GM12878 (cell line): ENCODE results near the gene FALEC. TPM values are rescaled to one million over a fixed set of nuclear protein-coding genes. Genes with fewer than 3 reads are reported as not detected.

Source experiments
- ATAC-seq: fragments of 200-7000 bp; cut with Tn5 transposase; 3 replicates; pipeline ENCODE4 v1.9.1; 2020; ENCODE audit warnings: mild to moderate bottlenecking, moderate library complexity
- BruUV-seq: library from RNA; stranded (reverse); fragments of 400-500 nt; replicated peaks from 2 replicates; lab custom pipeline; 2021; lab: Mats Ljungman, UMichigan
- CTCF ChIA-PET: fragments of 300-600 bp; sonication (Branson Sonifier 250); formaldehyde crosslinking; extraction: SDS; loops from one replicate; lab custom pipeline; 2021; ENCODE audit warnings: inconsistent platforms; lab: Yijun Ruan, JAX
- POLR2A ChIA-PET: fragments of 350-600 bp; formaldehyde crosslinking; extraction: SDS; loops from one replicate; lab custom pipeline; 2021; ENCODE audit warnings: inconsistent platforms; lab: Charles Lee
- RAD21 ChIA-PET: fragments of 300-600 bp; sonication (Branson Sonifier 250); formaldehyde crosslinking; loops from one replicate; lab custom pipeline; 2023; ENCODE audit warnings: antibody characterized with exemption; ENCODE audit not compliant: unreplicated experiment; lab: Charles Lee
- SMC1A ChIA-PET: fragments of 300-600 bp; sonication (Branson Sonifier 250); formaldehyde crosslinking; loops from one replicate; lab custom pipeline; 2023; ENCODE audit not compliant: unreplicated experiment, uncharacterized antibody; lab: Charles Lee
- DNase-seq: peaks from one replicate; pipeline ENCODE4 v3.0.0-alpha.2; 2011; ENCODE audit warnings: low read depth, low spot score
- FAIRE-seq: peaks from 3 replicates; lab custom pipeline; 2011; peaks lifted over from hg19 to GRCh38; lab: Jason Lieb, UNC
- H2AFZ ChIP-seq: 2 replicates; pipeline ENCODE4 v1.6.0; 2011; ENCODE audit warnings: low read depth, low read length, control low read depth; ENCODE audit not compliant: control insufficient read depth
- H3K27ac ChIP-seq: 2 replicates; pipeline ENCODE4 v1.5.1; 2011; ENCODE audit warnings: control low read depth; ENCODE audit not compliant: control insufficient read depth, insufficient read depth
- H3K27me3 ChIP-seq, 2 experiments: replicated peaks in 1 of 2; 2 replicates each; pipeline versions ENCODE4 v1.6.0 to v1.6.1; 2011; ENCODE audit warnings: low read length in 1 of 2; ENCODE audit not compliant: control insufficient read depth in 2 of 2, insufficient read depth in 2 of 2
- H3K36me3 ChIP-seq, 2 experiments: 2 replicates each; pipeline ENCODE4 v1.5.1; 2011; ENCODE audit warnings: low read length in 1 of 2; ENCODE audit not compliant: control insufficient read depth in 2 of 2, insufficient read depth in 2 of 2
- H3K4me1 ChIP-seq: 2 replicates; pipeline ENCODE4 v1.6.1; 2011; ENCODE audit warnings: mild to moderate bottlenecking, low read length, moderate library complexity, mixed read lengths; ENCODE audit not compliant: control insufficient read depth, insufficient read depth
- H3K4me2 ChIP-seq: 2 replicates; pipeline ENCODE4 v1.6.0; 2011; ENCODE audit warnings: control low read depth; ENCODE audit not compliant: control insufficient read depth, insufficient read depth
- H3K4me3 ChIP-seq: fragments of 200-600 bp; sonication (generic); 2 replicates; pipeline ENCODE4 v1.5.1; 2016
- H3K79me2 ChIP-seq: 2 replicates; pipeline ENCODE4 v1.6.0; 2011; ENCODE audit warnings: low read length; ENCODE audit not compliant: control insufficient read depth, insufficient read depth
- H3K9ac ChIP-seq: 2 replicates; pipeline ENCODE4 v1.8.0; 2011; ENCODE audit warnings: low read length, control low read depth, mixed read lengths; ENCODE audit not compliant: control insufficient read depth, insufficient read depth
- H3K9me3 ChIP-seq: replicated peaks from 3 replicates; pipeline ENCODE4 v1.5.1; 2011; ENCODE audit warnings: mild to moderate bottlenecking, low read length; ENCODE audit not compliant: control insufficient read depth, insufficient read depth
- H4K20me1 ChIP-seq: 2 replicates; pipeline ENCODE4 v1.6.0; 2011; ENCODE audit not compliant: control insufficient read depth, insufficient read depth
- ATF7 ChIP-seq: fragments of 450-650 bp; IDR thresholded peaks from 2 replicates; pipeline ENCODE4 v1.6.1; 2016; ENCODE audit warnings: low read depth, mild to moderate bottlenecking
- CBX3 ChIP-seq: fragments of 200-600 bp; sonication (generic); IDR thresholded peaks from 2 replicates; pipeline ENCODE4 v1.6.1; 2016; ENCODE audit warnings: low read depth, borderline replicate concordance
- CHD1 ChIP-seq: IDR thresholded peaks from 2 replicates; pipeline ENCODE4 v1.6.1; 2012; ENCODE audit warnings: low read depth, low read length, improper control_type of control experiment
- ETV6 ChIP-seq, 2 experiments: fragments of 450-650 bp in 1 of 2; IDR thresholded peaks in 1 of 2; conservative IDR thresholded peaks in 1 of 2; 2 replicates each; pipeline ENCODE4 v1.6.1; 2014; ENCODE audit warnings: antibody characterized with exemption in 1 of 2, borderline replicate concordance in 1 of 2, low read depth in 1 of 2, mild to moderate bottlenecking in 1 of 2, moderate library complexity in 1 of 2
- IKZF1 ChIP-seq: fragments of 450-650 bp; conservative IDR thresholded peaks from 2 replicates; pipeline ENCODE4 v1.6.1; 2017; ENCODE audit warnings: antibody characterized with exemption, mild to moderate bottlenecking
- JUND ChIP-seq: IDR thresholded peaks from 2 replicates; pipeline ENCODE4 v1.6.1; 2012; ENCODE audit warnings: low read depth, mild to moderate bottlenecking, low read length, improper control_type of control experiment, moderate library complexity
- LARP7 ChIP-seq: fragments of 450-650 bp; IDR thresholded peaks from 2 replicates; pipeline ENCODE4 v1.6.1; 2017; ENCODE audit warnings: mild to moderate bottlenecking
- MTA2 ChIP-seq: fragments of 450-650 bp; IDR thresholded peaks from 2 replicates; pipeline ENCODE4 v1.6.1; 2016; ENCODE audit warnings: low read depth, mild to moderate bottlenecking, moderate library complexity
- NFIC ChIP-seq: IDR thresholded peaks from 2 replicates; pipeline ENCODE4 v1.6.1; 2012; ENCODE audit warnings: low read depth, mild to moderate bottlenecking, inconsistent platforms, low read length, moderate library complexity
- RAD21 ChIP-seq: IDR thresholded peaks from 2 replicates; pipeline ENCODE4 v1.6.1; 2011; ENCODE audit warnings: mild to moderate bottlenecking, low read depth, low read length, moderate library complexity; ENCODE audit not compliant: insufficient read depth
- RB1 ChIP-seq: fragments of 450-650 bp; formaldehyde crosslinking; IDR thresholded peaks from 2 replicates; pipeline ENCODE4 v1.6.1; 2017; ENCODE audit warnings: mild to moderate bottlenecking, borderline replicate concordance
- SREBF1 ChIP-seq: IDR thresholded peaks from 2 replicates; pipeline ENCODE4 v1.6.1; 2012; ENCODE audit warnings: mild to moderate bottlenecking, low read length
- TARDBP ChIP-seq: IDR thresholded peaks from 2 replicates; pipeline ENCODE4 v1.6.1; 2016; ENCODE audit warnings: borderline replicate concordance
- TCF12 ChIP-seq: IDR thresholded peaks from 2 replicates; pipeline ENCODE4 v1.6.1; 2011; ENCODE audit warnings: low read depth, mild to moderate bottlenecking, low read length
- TCF3 ChIP-seq: IDR thresholded peaks from 2 replicates; pipeline ENCODE4 v1.6.1; 2012; ENCODE audit warnings: low read depth, mild to moderate bottlenecking, low read length, borderline replicate concordance; ENCODE audit not compliant: insufficient read depth
- USF1 ChIP-seq: IDR thresholded peaks from 2 replicates; pipeline ENCODE4 v1.6.1; 2011; ENCODE audit warnings: borderline replicate concordance, low read depth, mild to moderate bottlenecking, moderate library complexity, mixed read lengths, low read length; ENCODE audit not compliant: insufficient read depth; ENCODE audit errors: extremely low read length
- ZNF24 ChIP-seq: fragments of 450-650 bp; IDR thresholded peaks from 2 replicates; pipeline ENCODE4 v1.6.1; 2017; ENCODE audit warnings: antibody characterized with exemption, mild to moderate bottlenecking
- ZNF274 ChIP-seq: IDR thresholded peaks from one replicate; pipeline ENCODE4 v1.8.0; 2011; ENCODE audit not compliant: insufficient read length, insufficient read depth
- WGBS: methylation state at CpG from one replicate; pipeline ENCODE4 v1.1.6; 2016; ENCODE audit warnings: low lambda C conversion rate; ENCODE audit not compliant: insufficient replicate concordance, insufficient coverage; ENCODE audit errors: missing lambda C conversion rate; 5-methylcytosine and 5-hydroxymethylcytosine counted together
- in situ Hi-C: fragments of 300-500 bp; cut with MboI; formaldehyde crosslinking; loops from 9 replicates; pipeline ENCODE4 v1.14.3; 2018; ENCODE audit warnings: mixed read lengths
- intact Hi-C: fragments of 100-400 bp; cut with micrococcal nuclease; formaldehyde crosslinking; loops from one replicate; pipeline ENCODE4 v1.14.2; 2022; ENCODE audit not compliant: unreplicated experiment
- polyA plus RNA-seq, 11 experiments: library from polyadenylated mRNA; depleted of rRNA in 4 of 11; unstranded in 6 of 11; stranded (reverse) in 5 of 11; fragments of >200 nt; fragmentation: Nextera tagmentation in 4 of 11; fragmentation: Illumina TruSeq in 1 of 11; extraction: Ambion mirVana in 4 of 11; extraction: Trizol in 1 of 11; gene quantifications; 1 replicate in 1 of 11; 2 replicates in 10 of 11; pipeline versions ENCODE4 v1.2.1 to v1.2.3, GENCODE V29; 2011 to 2016; ENCODE audit warnings: inconsistent platforms in 2 of 11, missing spikeins in 2 of 11, low read depth in 1 of 11
- total RNA-seq, 4 experiments: library from RNA; depleted of rRNA in 3 of 4; stranded (reverse); fragments of >200 nt in 3 of 4; fragmentation: Illumina TruSeq in 1 of 4; extraction: Trizol in 1 of 4; gene quantifications; 2 replicates each; pipeline versions ENCODE4 v1.2.1 to v1.2.3, GENCODE V29; 2013 to 2021
- TF ChIP-seq, protein P1 (sequence below): fragments of 450-650 bp; IDR thresholded peaks from 2 replicates; pipeline ENCODE4 v1.6.1; 2014; ENCODE audit warnings: mild to moderate bottlenecking

FALEC gene
- total and polyA plus RNA-seq, 10 of the 15 experiments (the other 5 are each of a cell fraction or from before 2014, with no cell fraction given): 0.21 to 0.71 (median 0.32) TPM; not detected in 3

GRCh38 chr1:150558303-150558704 is 42.8 kb downstream of the FALEC start:
- no peaks in the 10 kb centered on the region for H3K27me3 ChIP-seq
- no peak for FAIRE-seq
- no peak overlapping the region for H3K4me3 ChIP-seq
- no peak for TF ChIP-seq NFIC
- no peak for TF ChIP-seq ATF7
- TF ChIP-seq SREBF1: no peak
- no peak for TF ChIP-seq JUND
- no peak for TF ChIP-seq ZNF274
- TF ChIP-seq, protein P1, sequence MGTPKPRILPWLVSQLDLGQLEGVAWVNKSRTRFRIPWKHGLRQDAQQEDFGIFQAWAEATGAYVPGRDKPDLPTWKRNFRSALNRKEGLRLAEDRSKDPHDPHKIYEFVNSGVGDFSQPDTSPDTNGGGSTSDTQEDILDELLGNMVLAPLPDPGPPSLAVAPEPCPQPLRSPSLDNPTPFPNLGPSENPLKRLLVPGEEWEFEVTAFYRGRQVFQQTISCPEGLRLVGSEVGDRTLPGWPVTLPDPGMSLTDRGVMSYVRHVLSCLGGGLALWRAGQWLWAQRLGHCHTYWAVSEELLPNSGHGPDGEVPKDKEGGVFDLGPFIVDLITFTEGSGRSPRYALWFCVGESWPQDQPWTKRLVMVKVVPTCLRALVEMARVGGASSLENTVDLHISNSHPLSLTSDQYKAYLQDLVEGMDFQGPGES: no peak
- no peak for TF ChIP-seq LARP7
- TF ChIP-seq ZNF24: no peak
- no peak for TF ChIP-seq USF1
- no peak for TF ChIP-seq RB1
- TF ChIP-seq TARDBP: no peak
- no peak for TF ChIP-seq TCF12
- no peak for TF ChIP-seq CHD1
- no peak for TF ChIP-seq TCF3
- no peak for TF ChIP-seq RAD21
- no peak for TF ChIP-seq IKZF1
- TF ChIP-seq CBX3: no peak
- TF ChIP-seq ETV6 (conservative IDR thresholded peaks at IDR 0.05 in 1 of 2, IDR thresholded peaks at IDR 0.05 in 1 of 2; ENCODE audit: borderline replicate concordance in 1 of 2, low read depth in 1 of 2): no peak
- no peak for TF ChIP-seq MTA2
- ChIA-PET POLR2A (interaction anchor here (0.5 to 1.4 kb wide), 4 partner anchors 10 to 351 kb away, joined by 3 to 9 read pairs (median 4); partner anchors contain the start of gene GOLPH3L), RAD21 (interaction anchor here (0.7 to 6.7 kb wide), 4 partner anchors 21 to 208 kb away, joined by 3 to 81 read pairs (median 3); partner anchors contain the start of genes CTSS and MCL1), SMC1A (interaction anchor here (0.6 to 12.5 kb wide), 4 partner anchors 10 to 246 kb away, joined by 3 to 388 read pairs (median 185); partner anchors contain the start of gene MCL1), CTCF (interaction anchor here (0.7 to 13.7 kb wide), 11 partner anchors 18 to 418 kb away, joined by 3 to 390 read pairs (median 4); partner anchors contain the start of genes GOLPH3L and MCL1)
- in situ Hi-C loops (no loop called here), intact Hi-C loops (no loop called here)
- no TSS peak for BruUV-seq
- no peaks in the 10 kb centered on the region for H4K20me1 ChIP-seq
- H3K36me3 ChIP-seq: no peaks in the 10 kb centered on the region
- DNase-seq: no peak
- WGBS: 77% methylated on average over 15 of the region's 15 CpGs
- no peak overlapping the region for H3K27ac ChIP-seq
- peaks cover 14% of the 10 kb centered on the region for H3K79me2 ChIP-seq
- no peaks in the 10 kb centered on the region for H3K9me3 ChIP-seq
- ATAC-seq: no peak
- peaks cover 10% of the 10 kb centered on the region for H3K4me1 ChIP-seq
- no peak overlapping the region for H3K9ac ChIP-seq
- no peak overlapping the region for H2AFZ ChIP-seq
- no peak overlapping the region for H3K4me2 ChIP-seq
